IPS DF 6.9 (cell line): Measurements from ENCODE around the gene ZFYVE21.

ENCODE experiments used
- DNase-seq: peaks from one replicate; pipeline ENCODE4 v3.0.0-alpha.2; 2013; ENCODE audit warnings: low read depth, low spot score
- H3K27ac ChIP-seq: one replicate; pipeline ENCODE4 v1.5.1; 2013; ENCODE audit warnings: low read length, control low read depth
- H3K27me3 ChIP-seq: 2 replicates; pipeline ENCODE4 v1.6.1; 2013; ENCODE audit warnings: mild to moderate bottlenecking, low read length; ENCODE audit not compliant: control insufficient read depth, insufficient read depth
- H3K36me3 ChIP-seq: 2 replicates; pipeline ENCODE4 v1.6.1; 2013; ENCODE audit warnings: low read length; ENCODE audit not compliant: control insufficient read depth, insufficient read depth
- H3K4me1 ChIP-seq: 2 replicates; pipeline ENCODE4 v1.6.1; 2013; ENCODE audit warnings: low read length; ENCODE audit not compliant: control insufficient read depth, insufficient read depth
- H3K4me3 ChIP-seq: 2 replicates; pipeline ENCODE4 v1.5.1; 2013; ENCODE audit warnings: mild to moderate bottlenecking, low read length
- H3K9me3 ChIP-seq: 2 replicates; pipeline ENCODE4 v1.6.1; 2013; ENCODE audit warnings: low read length, inconsistent platforms; ENCODE audit not compliant: control insufficient read depth, insufficient read depth
- WGBS: extraction: QIAGEN DNeasy Blood & Tissue Kit; methylation state at CpG from one replicate; pipeline ENCODE4 v1.1.7; 2013; ENCODE audit warnings: mixed read lengths, missing lambda C conversion rate; ENCODE audit not compliant: insufficient read length, insufficient coverage; 5-methylcytosine and 5-hydroxymethylcytosine counted together

ZFYVE21 gene

GRCh38 chr14:103725739-103726395, 10.3 kb downstream of the ZFYVE21 start:
- DNase-seq: no peak
- H3K27ac ChIP-seq: no peak overlapping the region

GRCh38 chr14:103726474-103726873, 10.9 kb downstream of the ZFYVE21 start:
- H3K9me3 ChIP-seq: no peaks in the 10 kb centered on the region
- peaks cover 1% of the 10 kb centered on the region; the same call in 1 of the 2 replicates for H3K4me1 ChIP-seq
- WGBS: no CpG with 5 or more reads among the region's 18 CpGs
- no peaks in the 10 kb centered on the region for H3K27me3 ChIP-seq
- peaks cover 13% of the 10 kb centered on the region for H3K36me3 ChIP-seq
- no peak for DNase-seq
- no peak overlapping the region for H3K4me3 ChIP-seq
- no peak overlapping the region for H3K27ac ChIP-seq

More at GRCh38 chr14:103725739-103726395, 10.3 kb downstream of the ZFYVE21 start:
- Histone ChIP-seq H3K4me1 (peaks cover 1% of the 10 kb centered on the region; the same call in 1 of the 2 replicates), H3K27me3 (no peaks in the 10 kb centered on the region), H3K4me3 (no peak overlapping the region), H3K9me3 (no peaks in the 10 kb centered on the region), H3K36me3 (peaks cover 13% of the 10 kb centered on the region)
- WGBS: no CpG with 5 or more reads among the region's 16 CpGs

GRCh38 chr14:103727313-103727980, 11.8 kb downstream of the ZFYVE21 start:
- no peak overlapping the region for H3K4me3 ChIP-seq
- no CpG with 5 or more reads among the region's 53 CpGs for WGBS
- H3K4me1 ChIP-seq: peaks cover 1% of the 10 kb centered on the region; the same call in 1 of the 2 replicates
- H3K36me3 ChIP-seq: peaks cover 18% of the 10 kb centered on the region
- no peak for DNase-seq
- H3K9me3 ChIP-seq: no peaks in the 10 kb centered on the region
- H3K27ac ChIP-seq: no peak overlapping the region
- H3K27me3 ChIP-seq: no peaks in the 10 kb centered on the region

- no CpG with 5 or more reads among the region's 19 CpGs for WGBS
- Histone ChIP-seq H3K9me3 (no peaks in the 10 kb centered on the region), H3K27me3 (no peaks in the 10 kb centered on the region), H3K27ac (no peak overlapping the region), H3K36me3 (peaks cover 22% of the 10 kb centered on the region), H3K4me1 (peaks cover 1% of the 10 kb centered on the region; the same call in 1 of the 2 replicates), H3K4me3 (no peak overlapping the region)
- DNase-seq: no peak
Observed at GRCh38 chr14:103728141-103728540, 12.5 kb downstream of the ZFYVE21 start.

- no CpG with 5 or more reads among the region's 12 CpGs for WGBS
- DNase-seq: no peak
- peaks cover 24% of the 10 kb centered on the region for H3K36me3 ChIP-seq
Observed at GRCh38 chr14:103728721-103729120, 13.1 kb downstream of the ZFYVE21 start.

GRCh38 chr14:103729496-103730448, 14.2 kb downstream of the ZFYVE21 start:
- Histone ChIP-seq H3K4me3 (no peak overlapping the region), H3K27me3 (no peaks in the 10 kb centered on the region), H3K4me1 (peaks cover 1% of the 10 kb centered on the region; the same call in 1 of the 2 replicates), H3K27ac (no peak overlapping the region), H3K36me3 (peaks cover 24% of the 10 kb centered on the region), H3K9me3 (no peaks in the 10 kb centered on the region)
- DNase-seq: no peak
- WGBS: no CpG with 5 or more reads among the region's 24 CpGs

More at GRCh38 chr14:103728721-103729120, 13.1 kb downstream of the ZFYVE21 start:
- Histone ChIP-seq H3K27me3 (no peaks in the 10 kb centered on the region), H3K4me3 (no peak overlapping the region), H3K4me1 (peaks cover 1% of the 10 kb centered on the region; the same call in 1 of the 2 replicates), H3K9me3 (no peaks in the 10 kb centered on the region), H3K27ac (no peak overlapping the region)

- no peak overlapping the region for H3K4me3 ChIP-seq
- no peaks in the 10 kb centered on the region for H3K9me3 ChIP-seq
- H3K4me1 ChIP-seq: peaks cover 1% of the 10 kb centered on the region; the same call in 1 of the 2 replicates
- no peak overlapping the region for H3K27ac ChIP-seq
- no peaks in the 10 kb centered on the region for H3K27me3 ChIP-seq
- no peak for DNase-seq
- WGBS: no CpG with 5 or more reads among the region's 15 CpGs
- peaks cover 24% of the 10 kb centered on the region for H3K36me3 ChIP-seq
Observed at GRCh38 chr14:103730490-103731035, 15.0 kb downstream of the ZFYVE21 start.

GRCh38 chr14:103731481-103731880, 15.9 kb downstream of the ZFYVE21 start:
- H3K27ac ChIP-seq: no peak overlapping the region
- no CpG with 5 or more reads among the region's 15 CpGs for WGBS
- H3K27me3 ChIP-seq: no peaks in the 10 kb centered on the region
- peaks cover 24% of the 10 kb centered on the region for H3K36me3 ChIP-seq
- no peaks in the 10 kb centered on the region for H3K9me3 ChIP-seq
- DNase-seq: no peak
- H3K4me3 ChIP-seq: no peak overlapping the region
- H3K4me1 ChIP-seq: peaks cover 1% of the 10 kb centered on the region; the same call in 1 of the 2 replicates

- WGBS: no CpG with 5 or more reads among the region's 24 CpGs
- no peak overlapping the region for H3K27ac ChIP-seq
- peaks cover 24% of the 10 kb centered on the region for H3K36me3 ChIP-seq
- no peaks in the 10 kb centered on the region for H3K27me3 ChIP-seq
- no peak overlapping the region for H3K4me3 ChIP-seq
- no peak for DNase-seq
- H3K4me1 ChIP-seq: no peaks in the 10 kb centered on the region; the same call in 1 of the 2 replicates
- H3K9me3 ChIP-seq: no peaks in the 10 kb centered on the region
Observed at GRCh38 chr14:103731916-103732867, 16.6 kb downstream of the ZFYVE21 start.
